Measurements from ENCODE around the gene POPDC2. TPM values are rescaled to one million over a fixed set of nuclear protein-coding genes. Genes with fewer than 3 reads are reported as not detected.

The POPDC2 gene
- total and polyA plus RNA-seq, 2 experiments from 2014 or later = 1.2 to 2.7 TPM

- no peak overlapping the region for H2AFZ ChIP-seq
- DNase-seq (ENCODE audit: low spot score) = no peak
- H3K4me1 ChIP-seq (ENCODE audit: insufficient read depth) = peaks cover 16% of the 10 kb centered on the region
- no peaks in the 10 kb centered on the region for H3K9me3 ChIP-seq (ENCODE audit: low read depth)
- H3K27ac ChIP-seq = no peak overlapping the region
- 82% methylated on average over 6 of the region's 6 CpGs for WGBS (ENCODE audit: low lambda C conversion rate, missing lambda C conversion rate)
- no peak overlapping the region for H3K4me3 ChIP-seq
- no peaks in the 10 kb centered on the region for H3K27me3 ChIP-seq
- no peaks in the 10 kb centered on the region for H3K36me3 ChIP-seq (replicated peaks; ENCODE audit: insufficient read depth, low read depth)
- no peaks in the 10 kb centered on the region for H3K79me2 ChIP-seq
- TF ChIP-seq CTCF (IDR thresholded peaks at IDR 0.05; ENCODE audit: poor library complexity) (no peak), EZH2 (IDR thresholded peaks at IDR 0.05; ENCODE audit: borderline replicate concordance) (no peak), EZH2phosphoT487 (IDR thresholded peaks at IDR 0.05; ENCODE audit: low read depth, severe bottlenecking, unreplicated experiment) (no peak)
- no peak overlapping the region for H3K4me2 ChIP-seq
- H4K20me1 ChIP-seq (ENCODE audit: insufficient read depth, poor library complexity, severe bottlenecking) = no peaks in the 10 kb centered on the region
- no peaks in the 10 kb centered on the region for H3K9me2 ChIP-seq (replicated peaks; ENCODE audit: insufficient read depth)
Observed at GRCh38 chr3:119599558-119600174, 60.7 kb downstream of the POPDC2 start.

- H3K4me2 ChIP-seq = no peak overlapping the region
- no peak for DNase-seq (ENCODE audit: low spot score)
- no peaks in the 10 kb centered on the region for H3K9me2 ChIP-seq (replicated peaks; ENCODE audit: insufficient read depth)
- no peaks in the 10 kb centered on the region for H3K79me2 ChIP-seq
- H4K20me1 ChIP-seq (ENCODE audit: insufficient read depth, poor library complexity, severe bottlenecking) = no peaks in the 10 kb centered on the region
- no peak overlapping the region for H2AFZ ChIP-seq
- H3K27me3 ChIP-seq = no peaks in the 10 kb centered on the region
- no peak overlapping the region for H3K4me3 ChIP-seq
- H3K27ac ChIP-seq = no peak overlapping the region
- H3K4me1 ChIP-seq (ENCODE audit: insufficient read depth) = peaks cover 16% of the 10 kb centered on the region
- WGBS (ENCODE audit: low lambda C conversion rate, missing lambda C conversion rate) = 95% methylated on average over 1 of the region's 1 CpG
- no peaks in the 10 kb centered on the region for H3K36me3 ChIP-seq (replicated peaks; ENCODE audit: insufficient read depth, low read depth)
- no peak for TF ChIP-seq CTCF (IDR thresholded peaks at IDR 0.05; ENCODE audit: poor library complexity)
- TF ChIP-seq EZH2 (IDR thresholded peaks at IDR 0.05; ENCODE audit: borderline replicate concordance) = no peak
- no peak for TF ChIP-seq EZH2phosphoT487 (IDR thresholded peaks at IDR 0.05; ENCODE audit: low read depth, severe bottlenecking, unreplicated experiment)
- no peaks in the 10 kb centered on the region for H3K9me3 ChIP-seq (ENCODE audit: low read depth)
Observed at GRCh38 chr3:119598410-119599098, 61.8 kb downstream of the POPDC2 start.

GRCh38 chr3:119597548-119598288 lies 62.7 kb downstream of the POPDC2 start, which contains the start of gene PLA1A:
Gene PLA1A (plus strand): TSS chr3:119597885. CDS start chr3:119597914, 29 bp downstream.
- no peaks in the 10 kb centered on the region for H3K79me2 ChIP-seq
- H3K4me1 ChIP-seq (ENCODE audit: insufficient read depth) = peaks cover 16% of the 10 kb centered on the region
- H3K36me3 ChIP-seq (replicated peaks; ENCODE audit: insufficient read depth, low read depth) = no peaks in the 10 kb centered on the region
- DNase-seq (ENCODE audit: low spot score) = peak; percentile 61
- H3K4me2 ChIP-seq = peak within 1 kb of the TSS; percentile 54
- no peaks in the 10 kb centered on the region for H3K27me3 ChIP-seq
- peak within 1 kb of the TSS; percentile 76 for H3K27ac ChIP-seq
- H3K9me2 ChIP-seq (replicated peaks; ENCODE audit: insufficient read depth) = no peaks in the 10 kb centered on the region
- no peaks in the 10 kb centered on the region for H3K9me3 ChIP-seq (ENCODE audit: low read depth)
- no peak for TF ChIP-seq EZH2phosphoT487 (IDR thresholded peaks at IDR 0.05; ENCODE audit: low read depth, severe bottlenecking, unreplicated experiment)
- no peak for TF ChIP-seq CTCF (IDR thresholded peaks at IDR 0.05; ENCODE audit: poor library complexity)
- TF ChIP-seq EZH2 (IDR thresholded peaks at IDR 0.05; ENCODE audit: borderline replicate concordance) = no peak
- H3K4me3 ChIP-seq = no peak within 1 kb of the TSS
- no peaks in the 10 kb centered on the region for H4K20me1 ChIP-seq (ENCODE audit: insufficient read depth, poor library complexity, severe bottlenecking)
- 38% methylated on average over 7 of the region's 7 CpGs for WGBS (ENCODE audit: low lambda C conversion rate, missing lambda C conversion rate)
- peak within 1 kb of the TSS; percentile 49 for H2AFZ ChIP-seq

Measured in hepatocyte (in vitro differentiated cells).